GM12801 (cell line): Measurements from ENCODE around the gene UTS2B.

Source experiments
- TF ChIP-seq, protein P1 (sequence below): IDR thresholded peaks from one replicate; pipeline ENCODE4 v1.5.1; 2011; ENCODE audit warnings: control low read depth; ENCODE audit not compliant: insufficient read length; ENCODE audit errors: extremely low read depth

The UTS2B gene

DNA sequence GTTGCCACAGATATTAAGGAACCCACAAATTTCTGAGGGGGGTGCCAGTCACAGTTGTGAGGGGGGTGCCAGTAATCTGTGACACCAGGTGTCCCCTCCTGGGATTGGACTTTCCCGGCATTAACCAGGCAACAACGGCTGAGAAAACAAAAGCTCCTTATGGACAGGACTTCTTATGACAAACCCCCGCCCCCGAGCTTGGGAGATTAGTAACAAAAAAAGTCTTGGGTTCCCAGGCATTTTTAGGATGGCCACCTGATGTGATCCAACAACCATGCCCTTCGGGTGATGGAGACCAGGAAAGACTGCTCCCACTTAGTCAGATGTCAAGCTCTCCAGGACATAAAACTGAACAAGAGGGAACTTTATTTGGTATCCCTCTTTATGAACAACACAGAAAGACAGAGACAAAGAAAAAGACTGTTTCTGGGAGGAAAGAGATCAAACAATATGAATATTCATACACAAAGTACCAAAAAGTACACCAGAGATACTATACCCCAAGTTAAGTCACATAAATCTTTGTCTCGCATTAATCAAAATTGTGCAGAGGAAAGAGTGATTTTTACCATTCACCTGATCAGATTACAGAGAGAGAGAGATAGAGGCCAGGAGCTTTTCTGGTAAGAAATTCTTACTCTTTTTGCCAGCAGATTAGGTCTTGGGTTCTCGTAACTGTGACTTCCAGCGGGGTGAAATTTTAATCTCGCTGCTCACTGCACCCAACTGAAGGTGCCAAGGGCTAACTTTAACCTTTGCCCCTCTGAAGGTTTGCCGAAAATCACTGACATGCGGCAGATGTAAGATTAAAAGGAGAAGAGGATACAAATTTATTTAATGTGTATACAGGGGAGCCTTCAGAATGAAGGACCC, 69.7 kb downstream of the UTS2B start:
- TF ChIP-seq, protein P1, sequence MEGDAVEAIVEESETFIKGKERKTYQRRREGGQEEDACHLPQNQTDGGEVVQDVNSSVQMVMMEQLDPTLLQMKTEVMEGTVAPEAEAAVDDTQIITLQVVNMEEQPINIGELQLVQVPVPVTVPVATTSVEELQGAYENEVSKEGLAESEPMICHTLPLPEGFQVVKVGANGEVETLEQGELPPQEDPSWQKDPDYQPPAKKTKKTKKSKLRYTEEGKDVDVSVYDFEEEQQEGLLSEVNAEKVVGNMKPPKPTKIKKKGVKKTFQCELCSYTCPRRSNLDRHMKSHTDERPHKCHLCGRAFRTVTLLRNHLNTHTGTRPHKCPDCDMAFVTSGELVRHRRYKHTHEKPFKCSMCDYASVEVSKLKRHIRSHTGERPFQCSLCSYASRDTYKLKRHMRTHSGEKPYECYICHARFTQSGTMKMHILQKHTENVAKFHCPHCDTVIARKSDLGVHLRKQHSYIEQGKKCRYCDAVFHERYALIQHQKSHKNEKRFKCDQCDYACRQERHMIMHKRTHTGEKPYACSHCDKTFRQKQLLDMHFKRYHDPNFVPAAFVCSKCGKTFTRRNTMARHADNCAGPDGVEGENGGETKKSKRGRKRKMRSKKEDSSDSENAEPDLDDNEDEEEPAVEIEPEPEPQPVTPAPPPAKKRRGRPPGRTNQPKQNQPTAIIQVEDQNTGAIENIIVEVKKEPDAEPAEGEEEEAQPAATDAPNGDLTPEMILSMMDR, result no peak

DNA sequence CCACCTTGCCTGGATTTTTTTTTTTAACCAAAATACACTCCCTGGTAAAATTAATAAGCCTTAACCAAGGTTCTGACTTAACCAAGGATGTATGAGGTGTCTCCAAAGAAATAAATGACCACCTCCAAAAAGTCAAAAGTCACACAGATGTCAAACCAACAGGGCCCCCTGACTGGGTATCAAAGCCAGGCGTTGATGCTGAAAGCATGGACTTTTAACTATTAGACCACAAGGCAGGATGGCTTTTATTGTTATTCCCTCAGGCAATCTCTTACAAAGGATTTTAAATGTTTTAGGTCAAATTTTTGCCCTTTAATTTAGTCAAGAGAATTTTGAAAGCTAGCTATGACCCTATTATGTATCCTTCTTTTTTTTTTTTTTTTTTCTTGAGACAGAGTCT, 70.8 kb downstream of the UTS2B start:
- TF ChIP-seq, protein P1, result no peak

DNA sequence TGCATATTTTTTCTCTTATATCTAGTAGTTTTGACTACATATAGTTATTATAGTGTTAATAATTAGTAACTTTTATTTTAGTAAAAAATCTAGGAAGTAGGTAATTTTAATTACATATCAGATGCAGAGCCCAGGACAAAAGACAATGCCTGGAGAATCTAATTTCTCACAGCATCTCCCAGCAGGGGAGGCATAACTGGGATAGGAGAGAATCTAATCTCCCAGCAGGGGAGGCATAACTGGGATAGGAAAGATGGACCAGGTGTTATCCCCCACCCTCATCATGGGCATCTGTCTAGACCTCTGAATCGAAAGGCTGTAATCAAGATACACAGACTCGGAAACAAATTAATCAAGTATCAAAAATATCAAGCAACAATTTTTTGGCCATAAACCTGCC, 73.0 kb downstream of the UTS2B start:
- TF ChIP-seq, protein P1, result no peak

DNA sequence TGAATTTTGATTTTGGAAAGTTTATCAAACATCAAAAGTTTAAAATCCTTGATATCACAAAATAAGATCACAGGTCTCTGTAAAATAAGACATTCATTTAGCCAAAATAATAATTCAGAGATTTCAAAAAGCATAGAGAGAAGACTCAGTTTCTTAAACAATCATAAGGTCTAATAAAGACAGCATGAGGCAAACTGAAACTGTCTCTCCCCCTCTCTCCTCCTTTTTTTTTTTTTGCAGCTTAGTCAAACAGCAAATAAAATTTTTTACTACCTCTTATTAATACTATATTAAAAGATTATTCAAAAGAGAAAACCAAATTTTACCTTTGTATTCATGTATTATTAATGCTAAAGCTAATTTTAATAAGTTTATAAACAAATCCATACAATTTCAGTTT, 73.9 kb downstream of the UTS2B start:
- TF ChIP-seq, protein P1, result no peak

DNA sequence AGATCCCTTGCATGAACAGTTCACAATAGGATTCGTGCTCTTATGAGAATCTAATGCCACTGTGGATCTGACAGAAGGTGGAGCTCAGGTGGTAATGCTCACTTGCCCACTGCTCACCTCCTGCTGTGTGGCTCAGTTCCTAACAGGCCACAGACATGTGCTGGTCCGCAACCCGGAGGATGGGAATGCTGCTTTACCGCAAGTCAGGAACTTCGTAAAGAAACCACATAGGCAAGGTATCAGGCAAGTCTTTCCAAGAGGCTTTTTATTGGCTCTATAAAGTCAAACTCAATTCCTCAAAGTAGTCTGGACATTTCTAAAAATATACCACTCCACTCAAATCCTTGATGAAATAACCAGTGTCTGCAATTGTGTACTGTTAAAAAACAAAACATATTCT, 75.2 kb downstream of the UTS2B start:
- TF ChIP-seq, protein P1, result no peak

DNA sequence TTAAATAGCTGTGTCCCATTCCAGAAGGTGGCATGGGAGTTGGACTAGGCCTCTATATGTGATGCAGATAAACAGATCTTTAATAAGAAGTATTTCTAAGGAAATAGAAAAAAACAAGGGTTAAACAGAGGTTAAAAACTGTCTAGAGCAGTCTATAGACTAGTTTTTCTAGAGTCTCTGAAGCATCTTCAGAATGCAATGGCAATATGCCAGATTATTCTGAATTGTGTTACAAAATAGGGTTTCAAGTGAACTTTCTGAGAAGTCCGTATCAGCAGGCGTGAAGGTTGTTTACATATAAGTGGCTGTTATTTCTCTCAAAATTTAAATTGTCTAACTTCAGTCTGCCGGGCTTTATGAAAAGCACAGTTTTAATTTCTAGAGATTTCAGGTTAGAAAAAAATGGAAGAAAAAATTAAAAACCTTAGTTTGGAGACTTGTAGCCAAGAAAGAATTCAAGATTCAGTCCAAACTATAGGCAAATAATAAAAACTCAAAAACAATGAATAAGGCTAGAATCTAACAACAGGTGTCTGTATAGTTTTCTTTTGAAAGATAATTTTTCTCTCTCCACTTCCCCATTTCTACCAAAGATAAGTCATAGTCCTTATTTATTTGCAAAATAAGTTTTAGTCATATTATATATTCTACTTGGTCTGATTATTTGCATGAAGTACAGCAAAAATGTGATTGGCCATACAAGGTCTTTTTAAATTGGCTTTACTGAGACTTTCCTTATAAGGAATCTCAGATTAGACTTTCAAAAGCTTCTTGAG, 76.0 kb downstream of the UTS2B start:
- TF ChIP-seq, protein P1, result no peak

DNA sequence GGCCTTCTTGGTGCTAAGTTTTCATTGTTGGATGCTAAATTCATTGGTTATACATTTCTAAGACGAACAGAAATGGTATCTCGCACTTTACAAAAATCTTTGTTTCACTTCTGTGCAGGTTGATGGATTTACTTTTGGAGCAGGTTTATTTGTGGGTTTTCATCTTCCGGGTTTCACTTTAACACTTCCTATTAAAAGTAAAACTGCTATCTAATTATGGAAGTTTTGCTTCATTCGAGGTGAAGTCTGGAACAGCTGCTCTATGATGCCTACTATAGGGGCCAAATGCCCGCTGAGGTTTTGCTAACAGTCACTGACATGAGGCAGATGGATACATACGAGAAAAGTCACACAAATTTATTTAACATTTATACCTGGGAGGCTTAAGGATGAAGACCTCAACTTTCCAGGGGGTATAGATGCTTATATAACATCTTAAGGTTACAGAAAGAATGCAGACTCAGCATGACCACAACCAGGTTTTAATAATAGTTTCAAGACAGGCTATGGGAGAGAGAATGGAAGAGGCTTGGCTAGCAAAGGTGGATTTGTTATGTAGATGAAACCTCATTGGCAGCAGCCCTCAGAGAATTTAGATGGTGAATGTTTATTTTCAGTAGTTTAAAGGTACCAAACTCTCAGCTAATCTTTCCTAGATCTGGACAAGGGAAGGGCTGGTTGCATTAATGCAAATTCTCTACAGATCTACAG, 77.1 kb downstream of the UTS2B start:
- TF ChIP-seq, protein P1, result no peak
